AG04450 (cell line): ENCODE results near the gene ST8SIA5. TPM values are rescaled to one million over a fixed set of nuclear protein-coding genes. Genes with fewer than 3 reads are reported as not detected.

Experiments
- CTCF ChIA-PET: fragments of 300-600, 350-600 bp; formaldehyde crosslinking; extraction: SDS; loops from one replicate; lab custom pipeline; 2022; ENCODE audit warnings: antibody characterized with exemption, inconsistent platforms; lab: Charles Lee
- POLR2A ChIA-PET: fragments of 350-600 bp; formaldehyde crosslinking; extraction: SDS; loops from one replicate; lab custom pipeline; 2021; ENCODE audit warnings: antibody characterized with exemption, inconsistent platforms; lab: Yijun Ruan, JAX
- DNase-seq: peaks from one replicate; pipeline ENCODE4 v3.0.0-alpha.2; 2011; ENCODE audit warnings: low read depth, low spot score
- H3K27ac ChIP-seq: one replicate; pipeline ENCODE4 v1.5.1; 2012; ENCODE audit warnings: low read depth, low read length, control low read depth
- H3K27me3 ChIP-seq: one replicate; pipeline ENCODE4 v1.6.0; 2012; ENCODE audit warnings: low read length; ENCODE audit not compliant: control insufficient read depth, insufficient read depth
- H3K4me3 ChIP-seq: 2 replicates; pipeline ENCODE4 v1.5.1; 2011; ENCODE audit warnings: mild to moderate bottlenecking, low read depth, low read length, control low read depth
- H3K9me3 ChIP-seq: 2 replicates; pipeline ENCODE4 v1.5.1; 2012; ENCODE audit warnings: low read length; ENCODE audit not compliant: control insufficient read depth, insufficient read depth
- polyA plus RNA-seq: library from polyadenylated mRNA; depleted of rRNA; stranded (reverse); fragments of >200 nt; gene quantifications from 2 replicates; pipeline ENCODE4 v1.2.3, GENCODE V29; 2011
- TF ChIP-seq, protein P1 (sequence below): IDR thresholded peaks from 2 replicates; pipeline ENCODE4 v1.5.1; 2011; ENCODE audit warnings: low read depth, low read length, control low read depth, inconsistent platforms

The ST8SIA5 gene
- polyA plus RNA-seq, 1 experiment = not detected

DNA sequence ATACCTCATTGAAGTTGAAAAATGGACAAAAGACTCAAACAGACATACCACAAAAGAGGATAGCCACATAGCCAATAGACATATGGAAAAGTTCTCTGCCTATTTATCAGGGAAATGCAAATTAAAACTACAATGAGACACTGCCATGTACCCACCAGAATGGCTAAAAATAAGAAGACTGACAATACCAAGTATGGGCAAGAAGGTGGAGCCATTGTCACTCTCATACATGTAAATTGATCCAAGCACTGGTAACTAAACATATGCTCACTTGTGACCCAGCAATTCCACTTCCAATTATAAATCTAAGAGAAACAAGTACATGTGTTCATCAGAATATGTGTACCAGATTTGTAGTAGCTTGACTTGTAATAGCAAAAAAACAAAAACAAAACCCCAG, 104.5 kb downstream of the ST8SIA5 start:
- TF ChIP-seq, protein P1, sequence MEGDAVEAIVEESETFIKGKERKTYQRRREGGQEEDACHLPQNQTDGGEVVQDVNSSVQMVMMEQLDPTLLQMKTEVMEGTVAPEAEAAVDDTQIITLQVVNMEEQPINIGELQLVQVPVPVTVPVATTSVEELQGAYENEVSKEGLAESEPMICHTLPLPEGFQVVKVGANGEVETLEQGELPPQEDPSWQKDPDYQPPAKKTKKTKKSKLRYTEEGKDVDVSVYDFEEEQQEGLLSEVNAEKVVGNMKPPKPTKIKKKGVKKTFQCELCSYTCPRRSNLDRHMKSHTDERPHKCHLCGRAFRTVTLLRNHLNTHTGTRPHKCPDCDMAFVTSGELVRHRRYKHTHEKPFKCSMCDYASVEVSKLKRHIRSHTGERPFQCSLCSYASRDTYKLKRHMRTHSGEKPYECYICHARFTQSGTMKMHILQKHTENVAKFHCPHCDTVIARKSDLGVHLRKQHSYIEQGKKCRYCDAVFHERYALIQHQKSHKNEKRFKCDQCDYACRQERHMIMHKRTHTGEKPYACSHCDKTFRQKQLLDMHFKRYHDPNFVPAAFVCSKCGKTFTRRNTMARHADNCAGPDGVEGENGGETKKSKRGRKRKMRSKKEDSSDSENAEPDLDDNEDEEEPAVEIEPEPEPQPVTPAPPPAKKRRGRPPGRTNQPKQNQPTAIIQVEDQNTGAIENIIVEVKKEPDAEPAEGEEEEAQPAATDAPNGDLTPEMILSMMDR = no peak
- H3K9me3 ChIP-seq = no peaks in the 10 kb centered on the region
- ChIA-PET CTCF (interaction anchor here (0.7 kb wide), 1 partner anchor 371 kb away, joined by 3 read pairs; no protein-coding TSS in a partner anchor), POLR2A (no interaction called here)
- H3K27me3 ChIP-seq = peaks cover 5% of the 10 kb centered on the region
- no peak for DNase-seq
- H3K27ac ChIP-seq = no peak overlapping the region
- H3K4me3 ChIP-seq = no peak overlapping the region

DNA sequence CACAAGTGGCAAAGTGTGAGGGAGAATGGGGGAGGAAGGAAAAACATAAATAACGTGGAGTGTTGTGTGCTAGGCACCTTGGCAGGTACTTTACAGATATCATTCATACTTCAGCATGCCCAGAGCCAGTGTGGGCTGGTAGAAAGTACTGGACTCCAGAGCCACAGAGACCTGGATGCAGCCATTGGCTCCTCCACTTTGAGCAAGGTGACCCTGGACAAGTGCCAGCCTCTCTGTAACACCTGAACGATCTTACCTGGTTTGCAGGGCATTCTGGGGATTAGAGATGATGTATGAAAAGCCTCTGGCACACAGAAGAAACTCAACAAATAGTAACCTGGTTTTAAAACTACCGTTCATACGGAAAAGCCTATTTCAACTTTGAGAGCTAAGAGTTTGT, 106.2 kb downstream of the ST8SIA5 start:
- Histone ChIP-seq H3K27me3 (peaks cover 5% of the 10 kb centered on the region), H3K4me3 (no peak overlapping the region), H3K27ac (no peak overlapping the region), H3K9me3 (no peaks in the 10 kb centered on the region)
- no peak for DNase-seq
- ChIA-PET CTCF (interaction anchor here (1.3 to 2.7 kb wide), 3 partner anchors 7 to 502 kb away, joined by 3 to 10 read pairs (median 3); a partner anchor contains a TSS), POLR2A (no interaction called here)
- TF ChIP-seq, protein P1 = no peak

DNA sequence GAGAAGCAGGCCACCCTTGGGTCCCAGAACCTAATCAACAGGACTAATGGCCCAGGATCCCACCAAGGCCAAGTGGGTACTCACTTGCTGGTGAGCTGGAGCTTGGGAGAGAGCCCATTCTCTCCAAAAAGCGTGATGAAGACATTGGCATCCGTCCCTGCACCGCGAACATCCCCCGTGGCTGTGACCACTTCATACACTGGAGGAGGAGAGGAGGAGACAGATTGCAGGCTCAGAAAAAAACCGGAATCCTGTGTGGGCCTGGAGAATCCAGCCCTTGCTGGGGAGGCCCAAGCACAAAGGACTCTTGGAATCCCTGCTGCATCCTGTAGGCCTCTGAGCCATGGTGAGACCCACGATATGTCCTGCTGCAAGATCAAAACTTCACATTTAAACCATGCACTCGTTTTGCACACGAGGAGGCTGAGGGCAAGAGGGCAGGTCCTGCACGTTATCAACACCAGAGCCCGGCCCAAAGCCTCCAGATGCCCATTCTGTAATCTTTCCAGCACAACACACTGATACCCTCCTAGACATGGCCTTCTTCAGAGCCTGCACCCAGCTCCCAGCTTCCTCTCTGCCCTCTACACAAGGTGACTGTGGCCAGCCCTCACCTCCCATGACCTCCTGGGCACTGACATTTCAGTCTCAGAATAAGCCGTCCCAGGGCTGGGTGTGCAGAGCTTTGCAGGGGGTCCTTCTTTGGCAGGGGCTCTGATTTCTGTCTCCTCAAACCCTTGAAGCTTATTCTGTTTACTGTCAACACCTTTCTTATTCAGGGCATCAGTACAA, 107.6 kb downstream of the ST8SIA5 start:
- peaks cover 5% of the 10 kb centered on the region for H3K27me3 ChIP-seq
- H3K9me3 ChIP-seq = no peaks in the 10 kb centered on the region
- TF ChIP-seq, protein P1 = no peak
- DNase-seq = no peak
- H3K4me3 ChIP-seq = no peak overlapping the region
- no peak overlapping the region for H3K27ac ChIP-seq
- ChIA-PET CTCF (interaction anchor here (1.3 to 2.7 kb wide), 2 partner anchors 9 to 476 kb away, joined by 3 to 10 read pairs; a partner anchor contains a TSS), POLR2A (no interaction called here)

DNA sequence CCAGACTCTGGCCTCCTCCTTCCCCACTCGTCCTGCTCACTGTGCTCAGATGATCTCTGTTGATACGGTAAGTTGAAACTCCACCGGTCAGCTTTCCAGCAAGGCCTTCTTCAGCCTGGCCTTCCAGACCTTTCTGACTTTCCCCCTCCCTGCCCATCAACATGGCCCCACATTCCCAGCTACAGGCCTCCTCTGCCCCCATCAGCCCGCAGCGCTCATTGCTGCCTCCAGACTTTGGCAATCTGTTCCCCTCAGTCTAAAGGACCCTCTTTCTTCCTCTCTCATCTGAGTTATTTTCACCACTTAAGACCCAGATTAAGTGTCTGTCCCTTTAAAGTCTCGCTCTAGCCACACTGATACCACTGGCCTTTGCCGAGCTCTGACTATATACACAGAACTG, 110.4 kb downstream of the ST8SIA5 start:
- no peak for DNase-seq
- POLR2A ChIA-PET = no interaction called here
- no peaks in the 10 kb centered on the region for H3K9me3 ChIP-seq
- no peak overlapping the region for H3K27ac ChIP-seq
- H3K4me3 ChIP-seq = no peak overlapping the region
- peaks cover 3% of the 10 kb centered on the region for H3K27me3 ChIP-seq
- TF ChIP-seq, protein P1 = no peak
- CTCF ChIA-PET = interaction anchor here (1.5 kb wide), 1 partner anchor 11 kb away, joined by 5 read pairs; the partner anchor contains the start of gene LOXHD1

DNA sequence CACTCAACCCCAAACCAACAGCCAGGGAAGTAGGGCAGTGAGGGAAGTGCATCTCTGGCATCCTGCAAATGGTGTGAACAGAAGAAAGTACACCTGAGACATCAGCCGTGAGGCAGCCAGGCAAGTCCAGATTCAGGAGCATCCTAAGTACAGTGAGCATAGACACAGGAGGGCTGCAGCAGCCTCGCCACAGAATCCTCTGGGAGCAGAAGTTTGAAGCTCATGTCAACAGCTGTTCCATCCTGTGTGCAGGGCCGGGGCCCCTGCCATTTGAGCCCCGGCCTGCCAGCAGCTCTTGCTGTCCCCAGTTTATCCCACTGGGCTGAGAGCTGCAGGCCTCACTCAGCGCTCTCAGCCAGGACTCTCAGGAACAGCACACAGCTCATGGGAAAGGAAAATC, 114.3 kb downstream of the ST8SIA5 start:
- Histone ChIP-seq H3K27ac (no peak overlapping the region), H3K9me3 (no peaks in the 10 kb centered on the region), H3K4me3 (no peak overlapping the region), H3K27me3 (no peaks in the 10 kb centered on the region)
- DNase-seq = no peak
- ChIA-PET POLR2A (interaction anchor here (0.6 kb wide), 1 partner anchor 15 kb away, joined by 3 read pairs; no protein-coding TSS in a partner anchor), CTCF (interaction anchor here (1.0 kb wide), 1 partner anchor 15 kb away, joined by 3 read pairs; no protein-coding TSS in a partner anchor)
- TF ChIP-seq, protein P1 = no peak
